ENCODE data around the gene PGAP2.
"Not testable (repeated sequence)": the region's sequence is repeated elsewhere in the genome, so short reads cannot be mapped to it uniquely, and the experiment has no call there.

The PGAP2 gene

DNA sequence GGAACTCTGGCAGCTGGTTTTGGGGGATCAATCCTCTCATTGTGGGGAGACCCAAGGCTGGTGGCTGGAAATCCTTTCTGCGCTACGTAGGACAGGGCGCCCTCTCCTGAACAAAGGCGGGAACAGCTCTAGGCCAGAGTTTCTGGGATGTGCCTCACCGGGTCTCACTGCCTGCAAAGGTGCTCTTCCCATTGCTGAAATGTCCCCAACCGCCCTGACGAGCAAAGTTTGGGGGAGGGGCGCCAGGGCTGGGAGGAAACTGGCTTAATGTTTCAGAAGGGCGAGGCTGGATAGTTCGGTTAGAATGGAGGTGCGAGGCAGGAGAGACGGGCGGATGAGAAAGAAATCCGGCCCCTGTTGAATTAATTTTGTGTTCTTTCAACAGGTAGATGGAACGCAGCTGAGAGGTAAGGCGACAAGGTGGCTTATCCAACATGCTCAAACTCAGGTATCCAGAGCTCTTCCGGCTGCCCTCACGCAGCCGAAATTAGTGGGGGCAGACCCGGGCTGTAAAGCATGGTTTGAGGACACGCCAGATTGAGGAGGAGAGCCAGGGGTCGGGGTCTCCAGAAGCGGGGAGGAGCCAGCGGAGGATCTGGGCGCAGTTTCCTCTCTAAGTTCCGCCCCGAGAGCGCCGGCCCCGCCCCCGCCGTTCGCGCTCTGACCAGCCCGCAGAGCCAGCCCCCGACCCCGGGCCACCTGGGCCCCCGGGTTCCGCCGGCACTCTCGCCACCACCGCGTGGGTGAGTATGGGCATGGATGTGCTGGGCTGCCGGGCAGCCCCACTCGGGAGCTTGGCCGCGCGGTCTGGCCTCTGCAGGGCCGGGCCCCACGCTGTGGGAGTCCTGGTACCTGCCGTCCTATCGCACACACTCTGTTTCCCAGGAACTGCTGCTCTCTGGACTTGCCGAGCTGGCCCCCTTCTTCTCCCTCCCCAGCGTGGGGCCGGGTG lies at the start of gene PGAP2:
Gene PGAP2, plus strand, starts transcription at position 652 of the 952 bp plus-strand sequence. CDS start 2,700 bp downstream, outside the sequence.
- DNase-seq (ENCODE audit: low read depth), result peak; percentile 47

DNA sequence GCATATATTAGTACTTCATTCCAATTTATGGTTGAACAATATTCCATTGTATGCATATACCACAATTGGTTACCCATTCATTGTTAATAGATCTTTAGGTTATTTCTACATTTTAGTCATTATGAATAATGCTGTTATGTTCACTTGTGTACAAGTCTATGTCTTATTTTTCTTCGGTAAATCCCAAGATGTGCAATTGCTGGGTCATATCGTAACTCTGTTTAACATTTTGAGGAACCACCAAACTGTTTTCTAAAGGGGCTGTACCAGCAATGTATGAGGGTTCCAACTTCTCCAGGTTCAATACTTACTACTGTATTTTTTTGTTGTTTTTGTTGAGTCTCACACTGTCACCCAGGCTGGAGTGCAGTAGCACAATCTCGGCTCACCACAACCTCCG lies 44.1 kb upstream of the PGAP2 start:
- no peak for DNase-seq (ENCODE audit: low read depth)

DNA sequence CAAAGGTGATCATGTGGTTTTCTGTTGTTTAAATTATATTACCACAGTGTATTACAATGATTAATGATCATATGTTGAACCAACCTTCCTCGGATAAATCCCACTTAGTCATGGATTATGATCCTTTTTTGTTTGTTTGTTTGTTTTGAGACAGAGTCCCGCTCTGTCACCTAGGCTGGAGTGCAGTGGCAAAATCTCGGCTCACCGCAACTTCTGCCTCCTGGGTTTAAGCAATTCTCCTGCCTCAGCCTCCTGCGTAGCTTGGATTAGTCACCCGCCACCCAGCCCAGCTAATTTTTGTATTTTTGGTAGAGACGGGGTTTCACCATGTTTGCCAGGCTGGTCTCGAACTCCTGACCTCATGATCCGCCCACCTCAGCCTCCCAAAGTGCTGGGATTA lies 41.5 kb upstream of the PGAP2 start:
- not testable (repeated sequence) for DNase-seq (ENCODE audit: low read depth)

DNA sequence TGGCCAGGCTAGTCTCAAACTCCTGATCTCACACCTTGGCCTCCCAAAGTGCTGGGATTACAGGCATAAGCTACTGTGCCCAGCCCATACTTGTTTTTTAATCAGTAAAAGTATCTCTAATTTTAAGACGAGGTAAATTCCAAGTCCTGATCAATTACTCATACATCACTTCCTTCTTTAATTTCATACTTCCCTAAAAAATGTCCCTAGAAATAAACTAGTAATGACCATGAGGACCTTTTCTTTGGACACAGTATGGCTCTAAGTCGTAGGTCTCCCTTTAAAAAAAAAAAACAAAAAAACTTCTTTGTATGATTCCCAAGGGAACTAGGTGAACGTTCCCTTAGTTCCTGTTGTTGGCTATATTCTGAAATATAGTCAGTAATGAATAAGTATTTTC lies 40.8 kb upstream of the PGAP2 start:
- DNase-seq (ENCODE audit: low read depth), result no peak

DNA sequence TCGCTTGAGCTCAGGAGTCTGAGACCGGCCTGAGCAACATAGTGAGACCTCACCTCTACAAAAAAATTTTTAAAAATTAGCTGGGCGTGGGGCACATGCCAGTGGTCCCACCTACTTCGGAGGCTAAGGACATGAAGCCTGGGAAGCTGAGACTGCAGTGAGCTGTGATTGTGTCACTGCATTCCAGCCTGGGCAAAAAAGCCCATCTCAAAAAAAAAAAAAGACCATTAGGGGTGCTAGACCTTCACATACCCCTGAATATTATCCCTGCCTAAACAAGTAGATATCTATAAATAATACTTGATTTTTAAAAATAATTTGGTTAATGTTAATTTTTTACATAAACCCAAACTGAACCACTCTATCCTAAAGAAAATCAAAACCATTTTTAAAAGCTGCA lies 35.2 kb upstream of the PGAP2 start:
- no peak for DNase-seq (ENCODE audit: low read depth)

DNA sequence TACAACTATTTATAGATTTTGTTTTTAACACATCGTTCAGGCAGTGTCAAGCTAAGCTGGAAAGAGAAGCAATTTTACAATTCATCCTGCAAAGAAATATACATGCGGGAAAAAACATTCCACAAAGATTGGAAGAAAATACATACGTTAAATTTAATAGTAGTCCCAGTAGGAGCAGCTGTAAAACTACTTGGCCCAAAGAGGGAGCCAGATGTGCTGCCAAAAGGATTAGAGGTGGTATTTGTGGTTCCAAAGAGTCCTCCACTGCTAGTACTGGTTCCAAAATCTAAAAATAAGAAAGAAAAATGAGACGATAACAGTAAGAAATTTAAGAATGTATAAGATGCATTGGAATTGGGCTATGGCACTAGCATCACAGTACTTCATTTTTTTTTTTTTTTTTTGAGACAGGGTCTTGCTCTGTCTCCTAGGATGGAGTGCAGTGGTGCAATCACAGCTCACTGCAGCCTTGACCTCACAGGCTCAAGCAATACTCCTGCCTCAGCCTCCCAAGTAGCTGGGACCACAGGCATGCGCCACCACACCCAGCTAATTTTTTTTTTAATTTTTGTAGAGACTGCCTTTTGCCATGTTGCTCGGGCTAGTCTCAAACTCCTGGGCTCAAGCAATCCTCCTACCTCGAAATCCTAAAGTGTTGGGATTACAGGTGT lies 32.5 kb upstream of the PGAP2 start:
- DNase-seq (ENCODE audit: low read depth), result no peak

DNA sequence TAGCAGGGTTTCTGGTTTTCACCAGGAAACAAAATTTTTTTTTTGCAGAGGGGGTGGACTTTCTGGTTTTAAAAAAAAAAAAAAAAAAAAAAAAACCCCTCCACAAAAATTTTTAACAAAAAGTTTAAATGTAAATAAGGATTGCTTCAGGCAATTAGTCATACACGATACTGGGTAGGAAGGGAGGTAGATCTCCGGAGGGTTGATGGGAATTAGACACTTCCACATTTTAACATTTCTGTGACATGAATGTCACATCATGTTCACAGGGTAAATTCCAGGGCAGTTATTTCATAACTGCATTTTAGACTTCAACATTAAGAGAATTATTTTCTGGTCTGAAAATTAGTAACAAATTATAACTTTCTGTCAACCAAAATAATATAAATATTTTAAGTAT lies 26.9 kb upstream of the PGAP2 start:
- no peak for DNase-seq (ENCODE audit: low read depth)

DNA sequence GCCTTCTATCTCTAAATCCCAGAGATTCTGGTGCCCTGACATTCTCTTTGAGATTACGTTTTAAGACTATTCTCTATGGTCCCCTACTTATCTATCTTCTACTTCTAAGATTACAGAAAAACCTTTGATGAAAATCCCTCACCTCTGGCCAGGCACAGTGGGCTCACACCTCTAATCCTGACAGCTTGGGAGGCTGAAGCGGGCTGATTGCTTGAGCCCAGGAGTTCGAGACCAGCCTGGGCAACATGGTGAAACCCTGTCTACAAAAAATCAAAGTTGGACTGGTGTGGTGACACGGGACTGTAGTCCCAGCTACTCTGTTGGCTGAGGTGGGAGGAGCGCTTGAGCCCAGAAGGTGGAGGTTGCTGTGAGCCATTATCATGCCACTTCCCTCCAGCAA lies 25.4 kb upstream of the PGAP2 start:
- no peak for DNase-seq (ENCODE audit: low read depth)

DNA sequence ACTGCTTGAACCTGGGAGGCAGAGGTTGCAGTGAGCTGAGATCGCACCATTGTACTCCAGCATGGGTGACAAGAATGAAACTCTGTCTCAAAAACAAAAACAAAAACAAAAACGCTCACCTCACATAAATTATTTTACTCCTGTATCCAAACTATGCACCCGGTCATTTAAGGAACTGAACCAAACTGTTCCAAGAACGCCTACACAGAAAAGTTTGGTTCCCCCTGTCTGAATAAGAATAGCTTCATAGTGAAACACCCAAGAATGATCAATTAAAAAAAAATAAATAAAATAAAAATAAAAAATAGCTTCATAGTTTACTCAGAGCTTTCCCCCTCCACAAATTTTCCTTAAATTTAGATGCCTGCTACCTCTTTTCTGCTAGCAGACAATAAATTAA lies 24.7 kb upstream of the PGAP2 start:
- DNase-seq (ENCODE audit: low read depth), result no peak

DNA sequence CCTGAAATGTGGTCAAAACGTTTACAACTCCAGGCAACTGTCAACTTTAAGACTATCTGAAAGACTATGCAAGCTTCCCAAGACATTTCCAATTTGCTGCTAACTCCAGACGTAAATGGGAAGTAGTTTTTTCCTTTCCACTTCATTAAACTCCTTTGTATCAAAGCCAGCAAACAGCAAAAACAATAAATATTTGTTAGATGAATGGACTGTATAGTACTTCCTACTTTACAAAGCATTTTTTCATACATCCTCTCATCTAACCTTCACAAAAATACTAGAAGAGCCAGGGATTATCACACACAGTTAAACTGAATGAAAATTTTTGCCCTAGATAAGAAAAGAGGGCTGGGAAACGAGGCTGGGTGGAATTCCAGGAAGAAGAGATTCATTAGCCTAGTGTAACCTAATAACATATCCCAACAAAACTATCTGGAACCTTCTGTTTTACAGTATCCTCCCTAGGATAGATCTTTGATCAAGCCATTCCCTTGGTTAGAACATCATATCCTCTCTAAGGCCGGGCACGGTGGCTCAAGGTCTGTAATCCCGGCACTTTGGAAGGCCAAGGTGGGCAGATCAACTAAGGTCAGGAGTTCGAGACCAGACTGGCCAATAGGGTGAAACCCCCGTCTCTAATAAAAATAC lies 21.5 kb upstream of the PGAP2 start:
- DNase-seq (ENCODE audit: low read depth), result no peak

DNA sequence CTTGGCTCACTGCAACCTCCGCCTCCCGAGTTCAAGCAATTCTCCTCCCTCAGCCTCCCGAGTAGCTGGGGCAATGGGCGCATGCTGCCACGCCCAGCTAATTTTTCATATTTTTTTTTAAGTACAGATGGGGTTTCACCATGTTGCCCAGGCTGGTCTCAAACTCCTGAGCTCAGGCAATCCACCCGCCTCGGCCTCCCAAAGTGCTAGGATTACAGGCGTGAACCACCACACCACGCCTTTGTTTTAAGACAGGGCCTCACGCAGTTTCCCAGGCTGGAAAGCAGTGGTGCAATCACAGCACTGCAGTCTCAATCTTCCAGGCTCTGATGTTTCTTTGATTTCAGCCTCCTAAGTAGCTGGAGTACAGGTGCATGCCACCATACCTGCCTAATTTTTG lies 14.0 kb upstream of the PGAP2 start:
- DNase-seq (ENCODE audit: low read depth), result not testable (repeated sequence)

DNA sequence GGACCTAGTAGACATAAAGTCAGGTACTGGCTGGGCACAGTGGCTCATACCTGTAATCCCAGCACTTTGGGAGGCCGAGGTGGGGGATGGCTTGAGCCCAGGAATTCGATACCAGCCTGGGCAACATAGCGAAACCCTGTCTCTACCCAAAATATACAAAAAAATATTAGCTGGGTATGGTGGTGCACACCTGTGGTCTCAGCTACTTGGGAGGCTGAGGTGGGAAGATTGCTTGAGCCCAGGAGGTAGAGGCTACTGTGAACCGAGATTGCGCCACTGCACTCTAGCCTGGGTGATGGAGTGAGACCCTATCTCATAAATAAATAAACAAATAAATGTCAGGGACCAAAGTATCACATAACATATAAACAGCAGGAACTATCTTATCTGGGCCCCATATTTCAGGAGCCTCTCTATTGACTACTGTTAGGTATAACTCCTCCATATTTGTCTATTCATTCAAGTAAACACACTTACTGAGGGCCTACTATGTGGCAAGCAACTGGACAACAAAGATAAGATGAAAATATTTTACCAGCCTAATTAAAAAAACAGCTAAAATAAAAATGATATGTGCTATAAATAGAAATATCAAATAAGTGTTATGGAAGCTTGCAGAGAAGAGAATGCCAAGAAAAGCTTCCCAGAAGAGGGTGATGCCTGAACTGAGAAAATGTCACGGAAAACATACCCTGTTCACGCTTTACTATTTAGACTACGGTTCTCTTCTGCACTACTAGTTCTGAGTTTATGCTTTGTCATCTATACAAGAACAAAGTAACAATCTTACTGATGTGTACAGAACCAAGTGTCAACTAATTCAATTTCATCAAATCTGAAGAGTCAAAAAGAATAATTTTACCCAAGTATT lies 13.0 kb upstream of the PGAP2 start:
- DNase-seq (ENCODE audit: low read depth), result no peak

DNA sequence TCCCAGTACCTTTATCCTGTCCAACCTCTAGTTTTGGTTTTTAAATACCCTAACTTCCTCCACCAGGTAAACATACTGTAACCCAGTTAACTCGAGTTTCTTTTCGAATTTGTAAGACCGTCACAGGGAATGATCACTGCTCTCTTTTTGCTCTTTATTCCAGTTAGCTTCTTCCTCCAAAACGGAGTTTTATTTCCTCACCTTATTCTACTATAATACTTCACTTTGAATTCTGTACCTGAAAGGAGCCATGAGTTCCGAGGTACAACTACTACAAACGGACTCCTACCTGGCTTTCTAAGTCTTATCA lies 12.4 kb upstream of the PGAP2 start:
- DNase-seq (ENCODE audit: low read depth), result no peak

DNA sequence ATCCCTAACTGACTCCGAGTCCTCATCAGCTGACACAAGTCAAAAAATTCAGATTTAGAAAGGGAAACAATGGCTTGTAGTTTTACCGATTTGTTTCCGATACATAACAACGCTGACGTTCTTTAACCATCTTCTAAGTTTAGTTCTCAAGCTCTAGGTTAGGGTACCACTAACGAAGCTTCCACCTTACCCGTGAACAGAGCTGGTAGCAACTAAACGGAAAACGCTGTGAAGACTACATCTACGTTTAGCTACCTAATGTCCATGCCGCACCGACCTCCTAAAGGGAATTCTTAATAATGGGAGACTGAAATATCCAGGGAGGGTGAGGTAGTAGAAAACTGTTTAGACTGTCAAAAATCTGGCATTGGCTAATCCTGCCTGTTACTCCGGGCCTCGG lies 12.0 kb upstream of the PGAP2 start:
- DNase-seq (ENCODE audit: low read depth), result no peak

DNA sequence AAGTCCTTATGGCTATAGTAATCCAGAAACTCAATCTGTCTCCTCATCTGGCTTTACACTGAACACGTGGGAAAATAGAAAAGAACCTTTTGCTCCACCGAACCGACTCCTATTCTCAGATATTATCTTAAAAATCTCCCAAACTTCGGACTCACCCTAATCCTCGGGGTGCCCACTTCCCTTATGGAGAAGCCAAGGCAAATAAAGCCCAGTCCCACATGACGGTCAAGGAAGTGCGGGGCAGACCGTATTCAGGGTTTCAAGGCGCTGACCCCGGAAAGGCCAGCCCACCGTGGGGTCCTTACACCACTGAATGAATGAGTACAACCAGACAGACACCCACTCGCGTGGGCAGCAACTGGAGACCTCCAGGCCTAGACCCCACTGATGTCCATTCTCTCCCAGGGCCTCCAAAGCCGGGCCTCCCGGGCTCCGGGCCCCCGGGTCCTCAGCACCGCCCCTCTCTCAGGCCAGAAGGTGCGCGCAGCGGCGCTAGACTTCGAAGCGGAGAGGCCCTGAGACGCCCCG lies 11.5 kb upstream of the PGAP2 start:
- DNase-seq (ENCODE audit: low read depth), result no peak

DNA sequence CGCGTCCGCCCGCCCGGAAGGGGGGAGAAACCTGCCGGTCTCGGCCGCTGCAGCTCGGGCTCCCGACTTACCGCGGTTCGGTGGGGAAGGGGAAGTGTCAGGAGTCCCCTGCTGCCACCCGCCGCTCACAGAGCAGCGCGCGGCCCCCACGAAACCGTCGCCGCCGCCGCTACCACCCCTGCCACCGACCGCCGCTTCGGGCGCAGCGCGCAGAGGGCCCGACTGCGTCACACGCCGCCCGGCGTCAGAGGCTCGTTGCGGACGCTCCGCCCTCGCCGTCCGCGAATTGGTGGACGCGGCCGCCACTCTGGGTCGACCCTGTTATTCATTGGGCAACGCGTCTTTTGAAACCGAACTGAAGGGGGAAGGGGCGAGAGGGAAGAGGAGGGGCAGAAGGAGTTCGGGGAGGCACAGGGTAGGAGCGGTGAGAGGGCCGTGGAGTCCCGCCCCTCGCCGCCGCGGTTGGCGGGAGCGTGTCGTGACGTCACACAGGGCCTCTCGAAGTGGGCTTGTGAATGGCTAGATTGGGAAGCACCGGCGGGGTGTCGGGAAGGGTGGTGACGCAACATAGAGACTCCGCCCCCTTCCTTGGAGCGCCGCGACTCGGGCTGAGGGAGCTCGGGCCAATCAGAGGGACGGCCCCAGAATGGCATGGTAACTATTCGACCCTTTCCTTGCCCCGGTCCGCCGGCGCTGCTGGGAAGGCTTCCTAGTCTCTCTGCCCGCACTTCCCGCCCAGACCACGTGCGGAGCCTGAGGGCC lies 10.8 kb upstream of the PGAP2 start, which contains the start of gene NUP98:
Gene NUP98, minus strand, starts transcription at position 226 of the 762 bp plus-strand sequence. CDS start 15,437 bp downstream, outside the sequence.
- peak; percentile 98 for DNase-seq (ENCODE audit: low read depth)

DNA sequence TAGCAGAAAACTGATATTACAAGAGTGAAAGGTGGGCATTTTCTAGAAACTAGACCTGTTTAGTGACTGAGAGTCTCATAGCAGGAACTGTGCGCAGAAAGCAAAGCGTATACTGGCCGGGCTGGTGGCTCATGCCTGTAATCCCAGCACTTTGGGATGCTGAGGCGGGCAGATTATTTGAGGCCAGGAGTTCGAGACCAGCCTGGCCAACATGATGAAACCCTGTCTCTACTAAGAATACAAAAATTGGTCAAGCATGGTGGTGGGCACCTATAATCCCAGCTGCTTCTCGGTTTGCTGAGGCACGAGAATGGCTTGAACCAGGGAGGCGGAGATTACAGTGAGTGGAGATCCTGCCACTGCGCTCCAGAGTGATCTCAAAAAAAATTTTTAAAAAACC lies 9.2 kb upstream of the PGAP2 start:
- DNase-seq (ENCODE audit: low read depth), result no peak

DNA sequence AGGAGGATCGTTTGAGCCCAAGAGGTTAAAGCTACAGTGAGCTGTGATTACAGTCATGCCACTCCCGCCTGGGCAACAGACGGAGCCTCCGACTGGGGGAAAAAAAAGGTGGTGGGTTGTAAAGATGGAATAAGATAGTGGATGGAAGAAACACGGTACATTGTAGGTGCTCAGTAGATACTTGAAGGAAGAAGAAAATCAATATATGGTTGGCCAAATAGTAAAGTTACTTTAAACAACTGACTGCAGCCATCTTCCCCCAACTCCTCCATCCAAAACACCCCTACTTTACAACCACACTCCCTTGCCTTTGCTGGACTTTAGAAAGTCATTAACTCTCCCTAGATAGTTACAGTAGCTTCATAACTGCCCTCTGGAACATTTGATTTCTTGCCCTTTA lies 8.5 kb upstream of the PGAP2 start:
- DNase-seq (ENCODE audit: low read depth), result no peak

DNA sequence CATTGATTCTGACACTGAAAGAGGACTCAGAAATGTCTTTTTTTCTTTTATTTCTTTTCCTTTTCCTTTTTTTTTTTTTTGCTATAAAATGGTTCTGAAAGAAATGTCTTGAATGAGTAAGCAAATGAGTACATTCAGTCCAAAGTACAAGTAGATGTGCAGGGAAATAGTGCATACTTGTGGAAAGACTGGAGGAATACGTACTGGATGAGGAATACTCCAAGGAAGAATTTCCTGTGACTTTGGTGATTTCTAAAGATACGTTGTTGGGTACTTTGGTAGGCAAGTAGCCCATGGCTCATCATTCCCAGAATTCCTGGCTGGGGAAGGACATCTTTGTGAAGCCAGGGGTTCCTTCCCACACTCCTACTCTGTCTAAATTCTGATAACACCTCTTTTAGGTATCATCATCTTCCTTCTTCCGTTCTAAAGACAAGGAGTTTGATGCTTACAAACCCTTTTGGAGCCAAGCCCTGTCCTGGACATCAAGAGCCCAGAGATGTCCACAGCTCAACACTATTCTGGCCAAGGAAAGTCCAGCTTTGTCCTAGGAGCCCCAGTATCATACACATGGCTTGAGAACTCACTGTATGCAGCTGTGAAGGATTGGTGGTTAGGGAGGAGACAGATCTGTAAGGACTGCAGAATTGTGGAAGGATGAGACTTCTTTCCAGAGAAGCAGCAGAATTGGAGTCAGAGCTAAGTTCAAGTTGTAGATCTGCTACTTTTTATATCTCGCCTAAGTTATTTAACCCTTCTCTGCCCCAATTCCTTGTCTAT lies 6.2 kb upstream of the PGAP2 start:
- no peak for DNase-seq (ENCODE audit: low read depth)

All from activated T-cell treated with anti-CD3 and anti-CD28 coated beads for 1 hour (primary cell).